ENCODE data around the gene CDC37L1.
"Not testable (repeated sequence)": the region's sequence is repeated elsewhere in the genome, so short reads cannot be mapped to it uniquely, and the experiment has no call there.

CDC37L1 gene

GRCh38 chr9:4750023-4750673, 70.8 kb downstream of the CDC37L1 start:
- no peak overlapping the region for H3K4me3 ChIP-seq (ENCODE audit: low read depth, low read length)
- peak; percentile 77 for DNase-seq (ENCODE audit: low read depth)
- TF ChIP-seq MYC (IDR thresholded peaks at IDR 0.05; ENCODE audit: low read depth, low read length) (no peak), POLR2A (IDR thresholded peaks at IDR 0.05; ENCODE audit: extremely low read depth, insufficient read length) (no peak), CTCF (IDR thresholded peaks at IDR 0.05; ENCODE audit: low read depth, low read length) (peak; percentile 68), MAX (IDR thresholded peaks at IDR 0.05; ENCODE audit: low read depth, low read length) (no peak)

DNA sequence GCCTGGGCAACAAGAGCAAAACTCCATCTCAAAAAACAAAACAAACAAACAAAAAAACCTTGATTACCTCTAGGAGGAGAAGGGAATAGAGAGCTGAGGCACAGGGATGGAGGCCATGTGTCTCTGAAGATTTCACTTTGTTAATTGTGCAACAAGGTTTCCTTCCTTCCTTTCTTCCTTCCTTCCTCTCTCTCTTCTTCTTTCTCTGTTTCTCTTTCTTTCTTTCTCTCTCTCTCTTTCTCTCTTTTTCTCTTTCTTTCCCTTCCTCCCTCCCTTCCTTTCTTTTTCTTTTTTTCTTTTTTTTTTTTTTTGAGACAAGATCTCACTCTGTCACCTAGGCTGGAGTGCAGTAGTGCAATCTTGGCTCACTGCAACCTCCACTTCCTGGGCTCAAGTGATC, 75.2 kb downstream of the CDC37L1 start:
- not testable (repeated sequence) for H3K4me3 ChIP-seq (ENCODE audit: low read depth, low read length); DNase-seq (ENCODE audit: low read depth)

GRCh38 chr9:4755026-4755609, 75.7 kb downstream of the CDC37L1 start:
- H3K4me3 ChIP-seq (ENCODE audit: low read depth, low read length), result no peak overlapping the region
- no peak for TF ChIP-seq CTCF (IDR thresholded peaks at IDR 0.05; ENCODE audit: low read depth, low read length)
- TF ChIP-seq POLR2A (IDR thresholded peaks at IDR 0.05; ENCODE audit: extremely low read depth, insufficient read length), result no peak
- no peak for TF ChIP-seq MYC (IDR thresholded peaks at IDR 0.05; ENCODE audit: low read depth, low read length)
- no peak for TF ChIP-seq MAX (IDR thresholded peaks at IDR 0.05; ENCODE audit: low read depth, low read length)

GRCh38 chr9:4756420-4756819, 77.1 kb downstream of the CDC37L1 start:
- H3K4me3 ChIP-seq (ENCODE audit: low read depth, low read length), result no peak overlapping the region
- TF ChIP-seq MYC (IDR thresholded peaks at IDR 0.05; ENCODE audit: low read depth, low read length), result no peak
- no peak for TF ChIP-seq MAX (IDR thresholded peaks at IDR 0.05; ENCODE audit: low read depth, low read length)
- TF ChIP-seq CTCF (IDR thresholded peaks at IDR 0.05; ENCODE audit: low read depth, low read length), result no peak
- TF ChIP-seq POLR2A (IDR thresholded peaks at IDR 0.05; ENCODE audit: extremely low read depth, insufficient read length), result no peak
- DNase-seq (ENCODE audit: low read depth), result no peak

More at GRCh38 chr9:4755026-4755609, 75.7 kb downstream of the CDC37L1 start:
- DNase-seq (ENCODE audit: low read depth), result no peak
